ENCODE measurements around the gene CEACAM20.
"Not testable (repeated sequence)": the region's sequence is repeated elsewhere in the genome, so short reads cannot be mapped to it uniquely, and the experiment has no call there.

DNA sequence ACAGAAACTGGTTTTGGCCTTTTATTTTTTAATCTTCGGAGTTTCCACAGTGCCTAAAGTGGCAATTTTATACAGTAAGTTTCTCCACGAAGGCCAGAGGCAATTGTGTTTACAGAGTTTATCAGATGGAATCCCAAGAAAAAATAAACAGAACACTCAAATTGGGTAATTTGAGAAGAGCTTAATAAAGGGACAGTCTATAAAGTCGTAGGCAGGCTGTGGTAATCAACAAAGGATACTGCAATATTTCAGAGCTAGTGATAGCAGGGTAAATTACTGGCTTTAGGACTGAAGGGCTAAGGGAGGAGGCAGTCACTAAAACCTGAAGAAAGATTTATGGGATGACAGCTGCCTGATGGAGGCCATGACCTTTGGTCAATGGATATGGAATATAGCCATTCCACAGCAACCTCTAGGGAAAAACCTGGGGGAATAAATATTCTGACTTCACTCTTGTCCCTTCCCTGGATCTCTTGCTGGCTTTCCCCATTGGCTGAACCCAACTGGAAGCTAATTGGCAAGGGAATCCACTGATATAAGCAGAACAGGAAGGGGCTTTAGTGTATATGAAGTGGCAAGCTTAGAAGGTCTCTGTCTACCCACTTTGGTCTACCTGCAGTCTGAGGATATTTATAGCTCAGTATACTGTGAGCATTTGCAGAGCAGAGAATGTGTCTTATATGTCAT lies 66.7 kb downstream of the CEACAM20 start:
- TF ChIP-seq, protein P1, sequence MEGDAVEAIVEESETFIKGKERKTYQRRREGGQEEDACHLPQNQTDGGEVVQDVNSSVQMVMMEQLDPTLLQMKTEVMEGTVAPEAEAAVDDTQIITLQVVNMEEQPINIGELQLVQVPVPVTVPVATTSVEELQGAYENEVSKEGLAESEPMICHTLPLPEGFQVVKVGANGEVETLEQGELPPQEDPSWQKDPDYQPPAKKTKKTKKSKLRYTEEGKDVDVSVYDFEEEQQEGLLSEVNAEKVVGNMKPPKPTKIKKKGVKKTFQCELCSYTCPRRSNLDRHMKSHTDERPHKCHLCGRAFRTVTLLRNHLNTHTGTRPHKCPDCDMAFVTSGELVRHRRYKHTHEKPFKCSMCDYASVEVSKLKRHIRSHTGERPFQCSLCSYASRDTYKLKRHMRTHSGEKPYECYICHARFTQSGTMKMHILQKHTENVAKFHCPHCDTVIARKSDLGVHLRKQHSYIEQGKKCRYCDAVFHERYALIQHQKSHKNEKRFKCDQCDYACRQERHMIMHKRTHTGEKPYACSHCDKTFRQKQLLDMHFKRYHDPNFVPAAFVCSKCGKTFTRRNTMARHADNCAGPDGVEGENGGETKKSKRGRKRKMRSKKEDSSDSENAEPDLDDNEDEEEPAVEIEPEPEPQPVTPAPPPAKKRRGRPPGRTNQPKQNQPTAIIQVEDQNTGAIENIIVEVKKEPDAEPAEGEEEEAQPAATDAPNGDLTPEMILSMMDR (IDR thresholded peaks at IDR 0.05) = not testable (repeated sequence)
- not testable (repeated sequence) for TF ChIP-seq POLR2A (IDR thresholded peaks at IDR 0.05)
